ENCODE data around the gene SMPD1.

DNA sequence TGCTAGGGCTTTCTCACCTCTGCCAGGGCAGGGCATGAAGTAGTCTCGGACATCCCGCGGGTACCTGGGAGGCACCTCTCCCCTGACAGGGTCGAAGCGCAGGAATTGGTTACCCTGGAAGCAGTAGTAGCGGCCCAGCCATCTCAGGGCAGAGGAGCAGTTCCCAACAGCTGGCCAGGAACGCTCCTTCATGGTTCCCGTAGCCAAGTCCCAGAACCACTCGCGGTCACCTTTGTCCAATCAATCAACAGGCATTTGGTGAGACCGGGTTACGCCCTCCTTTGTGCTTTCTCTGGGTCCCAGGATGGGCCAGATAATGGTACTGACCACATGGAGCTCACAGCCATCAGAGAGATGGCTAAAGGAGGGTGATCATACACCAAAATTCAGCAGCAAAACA lies 47.1 kb downstream of the SMPD1 start:
- TF ChIP-seq, protein P1, sequence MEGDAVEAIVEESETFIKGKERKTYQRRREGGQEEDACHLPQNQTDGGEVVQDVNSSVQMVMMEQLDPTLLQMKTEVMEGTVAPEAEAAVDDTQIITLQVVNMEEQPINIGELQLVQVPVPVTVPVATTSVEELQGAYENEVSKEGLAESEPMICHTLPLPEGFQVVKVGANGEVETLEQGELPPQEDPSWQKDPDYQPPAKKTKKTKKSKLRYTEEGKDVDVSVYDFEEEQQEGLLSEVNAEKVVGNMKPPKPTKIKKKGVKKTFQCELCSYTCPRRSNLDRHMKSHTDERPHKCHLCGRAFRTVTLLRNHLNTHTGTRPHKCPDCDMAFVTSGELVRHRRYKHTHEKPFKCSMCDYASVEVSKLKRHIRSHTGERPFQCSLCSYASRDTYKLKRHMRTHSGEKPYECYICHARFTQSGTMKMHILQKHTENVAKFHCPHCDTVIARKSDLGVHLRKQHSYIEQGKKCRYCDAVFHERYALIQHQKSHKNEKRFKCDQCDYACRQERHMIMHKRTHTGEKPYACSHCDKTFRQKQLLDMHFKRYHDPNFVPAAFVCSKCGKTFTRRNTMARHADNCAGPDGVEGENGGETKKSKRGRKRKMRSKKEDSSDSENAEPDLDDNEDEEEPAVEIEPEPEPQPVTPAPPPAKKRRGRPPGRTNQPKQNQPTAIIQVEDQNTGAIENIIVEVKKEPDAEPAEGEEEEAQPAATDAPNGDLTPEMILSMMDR (IDR thresholded peaks at IDR 0.05), result no peak
- no peak for TF ChIP-seq POLR2A (IDR thresholded peaks at IDR 0.05)
